H1 (cell line): Measurements from ENCODE around the gene EEF1AKMT3. TPM values are rescaled to one million over a fixed set of nuclear protein-coding genes. Genes with fewer than 3 reads are reported as not detected.

Experiments used
- CTCF ChIA-PET: fragments of 300-600 bp; sonication (Branson Sonifier 250); formaldehyde crosslinking; loops from one replicate; lab custom pipeline; 2021; ENCODE audit not compliant: partially characterized antibody; lab: Charles Lee
- POLR2A ChIA-PET: fragments of 300-600 bp; sonication (Branson Sonifier 250); formaldehyde crosslinking; loops from one replicate; lab custom pipeline; 2021; ENCODE audit warnings: inconsistent platforms; ENCODE audit not compliant: partially characterized antibody; lab: Charles Lee
- DNase-seq, 2 experiments: peaks; one replicate each; pipeline versions ENCODE4 v3.0.0 to v3.0.0-alpha.2; 2010 to 2022; ENCODE audit warnings: low spot score in 2 of 2, low read depth in 1 of 2, mixed read lengths in 1 of 2
- FAIRE-seq: peaks from 2 replicates; lab custom pipeline; 2011; peaks lifted over from hg19 to GRCh38; lab: Jason Lieb, UNC
- H2AFZ ChIP-seq: 2 replicates; pipeline ENCODE4 v1.8.1; 2012; ENCODE audit warnings: low read length, inconsistent platforms
- H2AK5ac ChIP-seq: 2 replicates; pipeline ENCODE4 v1.6.1; 2013; ENCODE audit warnings: low read depth, low read length
- H2BK120ac ChIP-seq: replicated peaks from 2 replicates; pipeline ENCODE3; 2013; ENCODE audit warnings: low read depth, low read length, inconsistent platforms
- H2BK12ac ChIP-seq: 2 replicates; pipeline ENCODE4 v1.6.1; 2013; ENCODE audit warnings: low read depth, low read length
- H2BK15ac ChIP-seq: 2 replicates; pipeline ENCODE4 v1.6.1; 2013; ENCODE audit warnings: low read length
- H2BK20ac ChIP-seq: 2 replicates; pipeline ENCODE4 v1.6.1; 2013; ENCODE audit warnings: low read length
- H2BK5ac ChIP-seq: 2 replicates; pipeline ENCODE4 v1.6.1; 2013; ENCODE audit warnings: low read depth, low read length
- H3K14ac ChIP-seq: 2 replicates; pipeline ENCODE4 v1.6.1; 2013; ENCODE audit warnings: inconsistent platforms; ENCODE audit not compliant: insufficient read length
- H3K18ac ChIP-seq: 2 replicates; pipeline ENCODE4 v1.6.1; 2013; ENCODE audit warnings: low read length; ENCODE audit errors: extremely low read depth
- H3K23ac ChIP-seq: 2 replicates; pipeline ENCODE4 v1.6.1; 2013; ENCODE audit warnings: inconsistent platforms; ENCODE audit not compliant: insufficient read length
- H3K23me2 ChIP-seq: 2 replicates; pipeline ENCODE4 v1.6.1; 2013; ENCODE audit warnings: low read depth, low read length
- H3K27ac ChIP-seq: 2 replicates; pipeline ENCODE4 v1.6.1; 2011; ENCODE audit warnings: low read depth, low read length, inconsistent platforms
- H3K27me3 ChIP-seq, 4 experiments: replicated peaks in 1 of 4; 1 replicate in 1 of 4; 2 replicates in 3 of 4; pipeline versions ENCODE4 v1.6.1 to v1.8.1; 2011 to 2013; ENCODE audit warnings: low read length in 3 of 4, mild to moderate bottlenecking in 3 of 4, inconsistent platforms in 2 of 4, mixed read lengths in 2 of 4, moderate library complexity in 1 of 4; ENCODE audit not compliant: control insufficient read depth in 3 of 4, insufficient read depth in 3 of 4; ENCODE audit errors: extremely low read depth in 1 of 4
- H3K36me3 ChIP-seq, 4 experiments: 2 replicates each; pipeline versions ENCODE4 v1.6.1 to v1.8.1; 2011 to 2013; ENCODE audit warnings: mild to moderate bottlenecking in 4 of 4, low read length in 3 of 4, moderate library complexity in 2 of 4, control low read depth in 1 of 4, inconsistent platforms in 1 of 4; ENCODE audit not compliant: insufficient read depth in 4 of 4, control insufficient read depth in 2 of 4
- H3K4ac ChIP-seq: replicated peaks from 2 replicates; pipeline ENCODE3; 2013; ENCODE audit warnings: low read length, low read depth, mixed read lengths, inconsistent platforms; ENCODE audit not compliant: insufficient read length
- H3K4me1 ChIP-seq, 4 experiments: replicated peaks in 1 of 4; 1 replicate in 1 of 4; 2 replicates in 3 of 4; pipeline versions ENCODE4 v1.6.1 to v1.8.1; 2011 to 2013; ENCODE audit warnings: low read length in 3 of 4, inconsistent platforms in 2 of 4, mixed read lengths in 1 of 4; ENCODE audit not compliant: insufficient read depth in 4 of 4, control insufficient read depth in 3 of 4
- H3K4me2 ChIP-seq, 2 experiments: 2 replicates each; pipeline versions ENCODE4 v1.6.1 to v1.8.1; 2011 to 2013; ENCODE audit warnings: low read depth in 2 of 2, low read length in 2 of 2, control low read depth in 1 of 2, inconsistent platforms in 1 of 2, mild to moderate bottlenecking in 1 of 2; ENCODE audit not compliant: insufficient read depth in 1 of 2
- H3K4me3 ChIP-seq, 4 experiments: fragments of 200-600, 300-600 bp in 1 of 4; sonication (generic), shearing (Covaris generic), sonication (Bioruptor Twin) in 1 of 4; 2 replicates each; pipeline versions ENCODE4 v1.5.1 to v1.8.1; 2011 to 2016; ENCODE audit warnings: low read length in 4 of 4, low read depth in 3 of 4, control low read depth in 2 of 4, inconsistent platforms in 2 of 4, mild to moderate bottlenecking in 2 of 4, mixed read lengths in 1 of 4, moderate library complexity in 1 of 4; ENCODE audit not compliant: insufficient read depth in 2 of 4; ENCODE audit errors: extremely low read depth in 1 of 4
- H3K56ac ChIP-seq: replicated peaks from 2 replicates; pipeline ENCODE3; 2013; ENCODE audit warnings: low read depth, mild to moderate bottlenecking, mixed read lengths, low read length, inconsistent platforms; ENCODE audit not compliant: insufficient read length
- H3K79me1 ChIP-seq: 2 replicates; pipeline ENCODE4 v1.6.1; 2013; ENCODE audit warnings: low read depth, low read length, control low read depth
- H3K79me2 ChIP-seq, 2 experiments: 2 replicates each; pipeline versions ENCODE4 v1.6.1 to v1.8.1; 2012 to 2013; ENCODE audit warnings: low read length in 2 of 2, mild to moderate bottlenecking in 2 of 2, inconsistent platforms in 1 of 2; ENCODE audit not compliant: insufficient read depth in 2 of 2, control insufficient read depth in 1 of 2
- H3K9ac ChIP-seq, 4 experiments: replicated peaks in 1 of 4; 1 replicate in 1 of 4; 2 replicates in 3 of 4; pipeline versions ENCODE4 v1.6.1 to v1.8.1; 2011 to 2013; ENCODE audit warnings: low read depth in 3 of 4, low read length in 3 of 4, control low read depth in 2 of 4, mild to moderate bottlenecking in 2 of 4, moderate library complexity in 2 of 4, inconsistent platforms in 1 of 4; ENCODE audit errors: extremely low read depth in 1 of 4
- H3K9me3 ChIP-seq, 2 experiments: 2 replicates each; pipeline versions ENCODE4 v1.6.1 to v1.8.1; 2012 to 2013; ENCODE audit warnings: mild to moderate bottlenecking in 2 of 2, moderate library complexity in 2 of 2, control low read depth in 1 of 2, inconsistent platforms in 1 of 2, low read depth in 1 of 2, low read length in 1 of 2, mixed read lengths in 1 of 2; ENCODE audit not compliant: insufficient read depth in 2 of 2
- H4K20me1 ChIP-seq, 2 experiments: replicated peaks in 1 of 2; 2 replicates each; pipeline versions ENCODE3 to v1.8.1; 2011 to 2013; ENCODE audit warnings: inconsistent platforms in 2 of 2, low read length in 2 of 2, mild to moderate bottlenecking in 1 of 2; ENCODE audit not compliant: insufficient read depth in 2 of 2, control insufficient read depth in 1 of 2
- H4K5ac ChIP-seq: 2 replicates; pipeline ENCODE4 v1.6.1; 2013; ENCODE audit warnings: low read length, low read depth, mixed read lengths, inconsistent platforms; ENCODE audit not compliant: insufficient read length
- H4K8ac ChIP-seq: 2 replicates; pipeline ENCODE4 v1.8.0; 2013; ENCODE audit warnings: mild to moderate bottlenecking, moderate library complexity, low read length, inconsistent platforms; ENCODE audit not compliant: insufficient read depth; ENCODE audit errors: extremely low read depth
- H4K91ac ChIP-seq: replicated peaks from 2 replicates; pipeline ENCODE3; 2013; ENCODE audit warnings: low read length, mixed read lengths, inconsistent platforms; ENCODE audit not compliant: insufficient read length
- BCL11A ChIP-seq, 2 experiments: IDR thresholded peaks; one replicate each; pipeline ENCODE4 v1.6.1; 2011; ENCODE audit warnings: low read depth in 2 of 2, low read length in 2 of 2, mild to moderate bottlenecking in 2 of 2
- CHD1 ChIP-seq: IDR thresholded peaks from 2 replicates; pipeline ENCODE4 v1.6.1; 2012; ENCODE audit warnings: low read depth, low read length, improper control_type of control experiment
- CTBP2 ChIP-seq: IDR thresholded peaks from 2 replicates; pipeline ENCODE4 v1.7.0; 2011; ENCODE audit warnings: borderline replicate concordance, mild to moderate bottlenecking, moderate library complexity, mixed read lengths, low read length; ENCODE audit not compliant: insufficient read depth, insufficient read length
- EGR1 ChIP-seq: IDR thresholded peaks from 2 replicates; pipeline ENCODE4 v1.6.1; 2011; ENCODE audit warnings: low read depth, low read length, borderline replicate concordance
- JUND ChIP-seq: IDR thresholded peaks from 2 replicates; pipeline ENCODE4 v1.6.1; 2011; ENCODE audit warnings: mild to moderate bottlenecking, improper control_type of control experiment, low read length
- MAFK ChIP-seq: IDR thresholded peaks from 2 replicates; pipeline ENCODE4 v1.6.1; 2012; ENCODE audit warnings: low read depth, mild to moderate bottlenecking, improper control_type of control experiment, low read length
- RNF2 ChIP-seq: fragments of 200-900, 300-1000 bp; sonication (generic); IDR thresholded peaks from 2 replicates; pipeline ENCODE4 v1.7.1; 2016; ENCODE audit warnings: borderline replicate concordance, low read depth, mild to moderate bottlenecking, antibody characterized with exemption, low read length; ENCODE audit not compliant: poor library complexity, severe bottlenecking; ENCODE audit errors: missing control alignments
- SP1 ChIP-seq: IDR thresholded peaks from 2 replicates; pipeline ENCODE4 v1.6.1; 2011; ENCODE audit warnings: low read depth, low read length
- SUZ12 ChIP-seq: fragments of 200-600 bp; sonication (generic); IDR thresholded peaks from 2 replicates; pipeline ENCODE4 v1.6.1; 2012; ENCODE audit warnings: mild to moderate bottlenecking, inconsistent platforms, low read length, moderate library complexity, mixed read lengths
- WGBS, 2 experiments: shearing (Covaris generic) in 1 of 2; methylation state at CpG; one replicate each; pipeline versions ENCODE4 v1.1.6 to v1.1.7; 2013 to 2015; ENCODE audit warnings: low lambda C conversion rate in 2 of 2, mixed read lengths in 2 of 2, inconsistent platforms in 1 of 2, low coverage in 1 of 2, missing lambda C conversion rate in 1 of 2; ENCODE audit not compliant: insufficient replicate concordance in 2 of 2, insufficient coverage in 1 of 2, insufficient read length in 1 of 2; ENCODE audit errors: extremely low coverage in 1 of 2, missing lambda C conversion rate in 1 of 2; 5-methylcytosine and 5-hydroxymethylcytosine counted together
- polyA plus RNA-seq, 7 experiments: library from polyadenylated mRNA; depleted of rRNA in 3 of 7; stranded (reverse) in 5 of 7; unstranded in 2 of 7; fragments of >200 nt in 5 of 7; fragments of 200-250 nt in 2 of 7; gene quantifications; 1 replicate in 5 of 7; 2 replicates in 1 of 7; 4 replicates in 1 of 7; pipeline versions ENCODE4 v1.2.1 to v1.2.3, GENCODE V29; 2011 to 2013; ENCODE audit warnings: missing spikeins in 2 of 7, mixed read lengths in 2 of 7
- total RNA-seq: library from RNA; stranded (reverse); fragmentation: NEBNext Ultra II Directional; extraction: Animal tissue kit (Norgen Biotek cat#: 25700); gene quantifications from 2 replicates; pipeline ENCODE4 v1.2.1, GENCODE V29; 2021

EEF1AKMT3 gene
- total and polyA plus RNA-seq, 2 of the 8 experiments (the other 6 are each of a cell fraction or from before 2014, with no cell fraction given) = 3.1 to 4.4 TPM

DNA sequence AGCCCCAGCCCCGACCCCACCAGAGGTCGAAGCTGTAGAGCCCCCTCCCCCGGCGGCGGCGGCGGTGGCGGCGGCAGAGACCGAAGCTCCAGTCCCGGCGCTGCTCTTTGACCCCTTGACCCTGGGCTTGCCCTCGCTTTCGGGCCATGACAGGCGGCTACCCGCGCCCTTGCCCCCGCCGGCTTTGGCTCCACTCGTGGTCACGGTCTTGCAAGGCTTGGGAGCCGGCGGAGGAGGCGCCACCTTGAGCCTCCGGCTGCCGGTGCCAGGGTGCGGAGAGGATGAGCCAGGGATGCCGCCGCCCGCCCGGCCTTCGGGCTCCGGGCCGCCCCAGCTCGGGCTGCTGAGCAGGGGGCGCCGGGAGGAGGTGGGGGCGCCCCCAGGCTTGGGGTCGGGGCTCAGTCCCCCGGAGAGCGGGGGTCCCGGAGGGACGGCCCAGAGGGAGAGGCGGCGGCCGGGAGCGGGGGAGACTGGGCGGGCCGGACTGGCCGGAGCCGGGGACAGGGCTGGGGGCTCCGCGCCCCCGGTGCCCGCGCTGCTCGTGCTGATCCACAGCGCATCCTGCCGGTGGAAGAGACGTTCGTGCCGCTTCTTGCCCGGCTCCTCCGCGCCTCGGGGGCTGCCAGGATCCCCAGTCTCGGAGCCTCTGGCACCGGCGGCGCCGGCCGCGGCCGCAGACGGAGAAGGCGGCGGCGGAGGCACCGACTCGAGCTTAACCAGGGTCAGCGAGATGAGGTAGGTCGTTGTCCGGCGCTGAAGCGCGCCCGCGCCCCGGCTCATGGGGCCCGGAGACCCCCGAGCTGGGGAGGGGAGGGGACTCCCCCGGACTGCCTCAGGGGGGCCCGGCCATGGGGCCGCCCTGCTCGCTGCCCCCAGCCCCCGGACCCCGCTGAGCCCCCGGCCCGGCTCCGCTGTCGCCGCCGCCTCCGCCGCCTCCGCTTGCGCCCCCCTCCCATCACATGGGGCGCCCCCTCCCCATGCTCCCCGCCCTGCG lies 34.6 kb upstream of the EEF1AKMT3 start:
- no peak for FAIRE-seq
- peak; percentile 2 for TF ChIP-seq RNF2
- TF ChIP-seq MAFK = no peak
- no peak for TF ChIP-seq JUND
- TF ChIP-seq CHD1 = no peak
- TF ChIP-seq CTBP2 = no peak
- TF ChIP-seq EGR1 = no peak
- no peak for TF ChIP-seq SP1
- no peak for TF ChIP-seq BCL11A (IDR thresholded peaks at IDR 0.05; ENCODE audit: low read depth in 2 of 2, low read length in 2 of 2)
- TF ChIP-seq SUZ12 = peak; percentile 74

More for the DNA sequence above, 34.6 kb upstream of the EEF1AKMT3 start:
- H3K27me3 ChIP-seq = peaks cover 50 to 90% (median 85%) of the 10 kb centered on the region in 4 experiments
- no peak overlapping the region for H2BK15ac ChIP-seq
- no peak overlapping the region for H2BK20ac ChIP-seq
- 3% methylated on average over 31 of the region's 110 CpGs; no CpG with 5 or more reads in 1 of the 2 experiments for WGBS, 2 experiments
- peaks cover 0 to 6% (median 0%) of the 10 kb centered on the region in 4 experiments; a peak in 1 of 8 replicates for H3K36me3 ChIP-seq
- H3K79me2 ChIP-seq = no peaks in the 10 kb centered on the region
- CTCF ChIA-PET = interaction anchor here (1.1 to 11.2 kb wide), 12 partner anchors 8 to 155 kb away, joined by 3 to 149 read pairs (median 8); partner anchors contain the start of genes CYP27B1 and TSPAN31
- no peaks in the 10 kb centered on the region for H3K79me1 ChIP-seq
- peak overlapping the region; percentile 31 to 76 (median 43) for H3K4me3 ChIP-seq
- H2BK120ac ChIP-seq = no peak overlapping the region
- no peaks in the 10 kb centered on the region; a peak in 1 of 4 replicates for H3K9me3 ChIP-seq
- peaks cover 0 to 17% of the 10 kb centered on the region in 2 experiments for H4K20me1 ChIP-seq
- H3K9ac ChIP-seq = no peak overlapping the region
- no peak overlapping the region for H3K4ac ChIP-seq
- no peak overlapping the region for H2AFZ ChIP-seq
- H4K8ac ChIP-seq = peak overlapping the region; percentile 52; the same call in 1 of the 2 replicates
- H2AK5ac ChIP-seq = no peak overlapping the region
- POLR2A ChIA-PET = interaction anchor here (0.9 to 5.2 kb wide), 11 partner anchors 7 to 214 kb away, joined by 3 to 59 read pairs (median 8); partner anchors contain the start of genes CDK4, OS9 and TSPAN31
- H4K91ac ChIP-seq = no peak overlapping the region
- H3K56ac ChIP-seq = no peak overlapping the region
- no peak overlapping the region for H3K27ac ChIP-seq
- no peak overlapping the region for H2BK12ac ChIP-seq
- H3K4me1 ChIP-seq = peaks cover 6 to 29% (median 12%) of the 10 kb centered on the region in 4 experiments; a peak in 6 of 7 replicates
- H2BK5ac ChIP-seq = no peak overlapping the region
- no peak overlapping the region for H4K5ac ChIP-seq
- peak in 1 of 2 experiments; percentile 71 for DNase-seq
- H3K18ac ChIP-seq = no peak overlapping the region
- no peak overlapping the region for H3K14ac ChIP-seq
- H3K4me2 ChIP-seq = peak overlapping the region; percentile 79 to 93
- H3K23me2 ChIP-seq = peaks cover 2% of the 10 kb centered on the region; the same call in 1 of the 2 replicates
- no peak overlapping the region for H3K23ac ChIP-seq
